ENCODE measurements around the gene SPA17. TPM values are rescaled to one million over a fixed set of nuclear protein-coding genes. Genes with fewer than 3 reads are reported as not detected.

The SPA17 gene
- total and polyA plus RNA-seq, 7 donors = 0.32 to 3.6 (median 0.91) TPM

GRCh38 chr11:124736736-124737135 is 63.0 kb downstream of the SPA17 start:
- no peak for TF ChIP-seq CTCF (IDR thresholded peaks at IDR 0.05)
- peaks cover 0 to 28% (median 4%) of the 10 kb centered on the region in 3 donors for H3K27me3 ChIP-seq (ENCODE audit: insufficient read depth in 3 of 3, low read length in 2 of 3)
- no peak for DNase-seq
- H3K27ac ChIP-seq = no peak overlapping the region
- 42 to 54% (median 44%) methylated on average over 3 of the region's 3 CpGs for WGBS, 3 donors
- H3K36me3 ChIP-seq (ENCODE audit: insufficient read depth in 1 of 2, low read depth in 1 of 2) = no peaks in the 10 kb centered on the region
- H3K4me1 ChIP-seq = peaks cover 4% of the 10 kb centered on the region
- H3K9me3 ChIP-seq = no peaks in the 10 kb centered on the region
- no peak for ATAC-seq
- no peak overlapping the region for H3K4me3 ChIP-seq
- intact Hi-C loops (cut with DNase I) = no loop called here

- 71 to 81% (median 75%) methylated on average over 7 of the region's 7 CpGs for WGBS, 3 donors
Observed at GRCh38 chr11:124737638-124738305, 64.1 kb downstream of the SPA17 start.

GRCh38 chr11:124738713-124739478 is 65.2 kb downstream of the SPA17 start:
- 76 to 80% (median 79%) methylated on average over 21 of the region's 21 CpGs for WGBS, 3 donors

More at GRCh38 chr11:124737638-124738305, 64.1 kb downstream of the SPA17 start:
- ATAC-seq = no peak
- intact Hi-C loops (cut with DNase I) = no loop called here
- peaks cover 0 to 28% (median 4%) of the 10 kb centered on the region in 3 donors for H3K27me3 ChIP-seq (ENCODE audit: insufficient read depth in 3 of 3, low read length in 2 of 3)
- no peaks in the 10 kb centered on the region for H3K9me3 ChIP-seq
- no peaks in the 10 kb centered on the region for H3K36me3 ChIP-seq (ENCODE audit: insufficient read depth in 1 of 2, low read depth in 1 of 2)
- no peak overlapping the region for H3K4me3 ChIP-seq
- DNase-seq = no peak
- peaks cover 4% of the 10 kb centered on the region for H3K4me1 ChIP-seq
- no peak overlapping the region for H3K27ac ChIP-seq
- TF ChIP-seq CTCF (IDR thresholded peaks at IDR 0.05) = no peak

DNA sequence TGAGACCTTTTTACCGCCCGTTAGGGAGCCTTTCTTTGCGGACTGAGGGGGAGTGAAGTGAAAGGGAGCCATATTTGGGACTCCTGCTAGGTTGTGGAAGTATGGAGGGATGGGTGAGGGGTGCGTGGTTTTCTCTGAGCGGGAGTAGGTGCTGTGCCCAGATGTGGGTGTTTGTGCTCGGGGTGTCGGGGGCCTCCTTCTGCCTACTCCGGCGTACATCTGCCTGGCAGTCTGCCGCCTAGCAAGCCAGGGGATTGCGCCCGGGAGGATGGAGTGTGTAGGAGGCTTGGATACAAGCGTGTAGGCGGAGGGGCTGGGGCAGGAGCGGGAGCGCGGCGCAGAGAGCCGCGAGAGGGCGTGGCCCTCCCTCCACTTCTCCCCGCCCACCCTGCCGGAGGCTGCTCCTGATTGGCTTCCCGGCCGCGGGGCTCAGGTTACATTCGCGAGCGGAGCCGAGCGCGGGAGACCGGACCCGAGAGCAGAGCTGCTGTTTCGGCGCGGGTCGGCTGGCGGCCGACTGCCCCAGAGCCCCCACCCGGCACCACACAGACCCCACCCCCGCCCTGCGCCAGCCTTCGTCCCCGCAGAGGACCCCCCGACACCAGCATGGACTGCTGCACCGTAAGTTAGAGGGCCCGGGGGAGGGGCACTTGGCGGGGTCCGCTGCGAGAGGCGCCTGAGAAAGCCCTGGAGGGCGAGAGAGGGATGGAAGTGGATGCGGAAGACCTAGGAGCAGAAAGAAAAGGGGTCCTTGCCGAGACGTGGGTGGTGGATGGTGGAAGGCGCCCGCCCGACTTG is 66.0 kb downstream of the SPA17 start, which contains the start of gene NRGN:
NRGN (plus strand) TSS at position 464 of the 798 bp plus-strand sequence; CDS start at position 607, 143 bp downstream.
- 1 to 3% (median 2%) methylated on average over 38 to 59 of the region's 59 CpGs for WGBS, 3 donors
- peaks cover 0 to 41% (median 4%) of the 10 kb centered on the region in 3 donors for H3K27me3 ChIP-seq (ENCODE audit: insufficient read depth in 3 of 3, low read length in 2 of 3)
- no peaks in the 10 kb centered on the region for H3K9me3 ChIP-seq
- no peak within 1 kb of the TSS for H3K27ac ChIP-seq
- DNase-seq (peak; percentile 91 to 93), ATAC-seq (peak; percentile 96 to 100 (median 99))
- H3K36me3 ChIP-seq (ENCODE audit: insufficient read depth in 1 of 2, low read depth in 1 of 2) = no peaks in the 10 kb centered on the region
- peaks cover 4% of the 10 kb centered on the region for H3K4me1 ChIP-seq
- intact Hi-C loops (cut with DNase I) = no loop called here
- TF ChIP-seq CTCF (IDR thresholded peaks at IDR 0.05) = no peak
- H3K4me3 ChIP-seq = peak within 1 kb of the TSS; percentile 68

More at GRCh38 chr11:124738713-124739478, 65.2 kb downstream of the SPA17 start:
- H3K27me3 ChIP-seq (ENCODE audit: insufficient read depth in 3 of 3, low read length in 2 of 3) = peaks cover 0 to 33% (median 4%) of the 10 kb centered on the region in 3 donors
- peaks cover 4% of the 10 kb centered on the region for H3K4me1 ChIP-seq
- H3K9me3 ChIP-seq = no peaks in the 10 kb centered on the region
- no peaks in the 10 kb centered on the region for H3K36me3 ChIP-seq (ENCODE audit: insufficient read depth in 1 of 2, low read depth in 1 of 2)
- ATAC-seq = no peak
- no peak for TF ChIP-seq CTCF (IDR thresholded peaks at IDR 0.05)
- peak overlapping the region; percentile 68 for H3K4me3 ChIP-seq
- intact Hi-C loops (cut with DNase I) = no loop called here
- H3K27ac ChIP-seq = no peak overlapping the region
- no peak for DNase-seq

Data from psoas muscle (tissue), 8 donors.